ENCODE data around the gene LGALS3BP. TPM values are rescaled to one million over a fixed set of nuclear protein-coding genes. Genes with fewer than 3 reads are reported as not detected.

The LGALS3BP gene
- total and polyA plus RNA-seq, 2 of the 8 experiments (the other 6 are each of a cell fraction or from before 2014, with no cell fraction given) = 56.1 to 61.6 TPM

DNA sequence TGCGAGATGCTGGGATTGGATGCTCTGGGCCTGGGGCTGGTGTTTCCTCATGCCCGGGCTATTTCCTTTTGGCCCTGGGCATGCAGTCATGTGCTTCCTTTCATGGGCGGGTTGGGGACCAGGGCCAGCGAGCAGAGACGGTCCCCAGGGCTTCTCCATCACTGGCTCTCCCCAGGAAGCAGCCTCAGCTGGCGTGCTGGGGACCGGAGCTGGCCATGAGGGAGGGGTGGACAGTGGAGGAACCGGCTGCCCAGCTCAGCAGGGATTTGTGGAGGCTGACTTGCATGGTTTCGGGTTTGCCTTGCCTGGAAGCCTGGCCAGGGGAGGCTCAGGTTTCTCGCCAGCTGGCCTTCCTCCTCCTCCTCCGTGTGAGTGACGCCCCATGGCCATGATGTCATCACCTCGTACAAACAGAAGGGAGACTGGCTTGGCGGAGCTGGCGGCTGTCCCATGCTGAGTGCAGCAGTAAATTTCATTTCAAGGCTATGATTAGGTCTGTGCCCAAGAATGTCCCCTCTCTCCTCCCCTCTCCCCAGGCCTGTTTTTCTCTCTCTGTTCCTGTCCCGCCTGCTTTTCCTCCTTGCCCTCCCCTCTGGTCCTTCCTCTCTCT, 45.7 kb downstream of the LGALS3BP start:
- no peaks in the 10 kb centered on the region for H3K23me2 ChIP-seq (ENCODE audit: low read depth, low read length)
- WGBS, 2 experiments (ENCODE audit: extremely low coverage in 1 of 2, insufficient coverage in 1 of 2, insufficient read length in 1 of 2, insufficient replicate concordance in 2 of 2, low coverage in 1 of 2, low lambda C conversion rate in 2 of 2, missing lambda C conversion rate in 1 of 2) = 64% methylated on average over 16 of the region's 16 CpGs; no CpG with 5 or more reads in 1 of the 2 experiments
- DNase-seq (ENCODE audit: low read depth in 1 of 2, low spot score in 2 of 2) (peak in 1 of 2 experiments; percentile 63), FAIRE-seq (no peak)
- H3K56ac ChIP-seq (replicated peaks; ENCODE audit: insufficient read length, low read depth, low read length) = no peak overlapping the region
- peak overlapping the region; percentile 79 for H3K4ac ChIP-seq (replicated peaks; ENCODE audit: insufficient read length, low read depth, low read length)
- H3K18ac ChIP-seq (ENCODE audit: extremely low read depth, low read length) = no peak overlapping the region
- H2BK5ac ChIP-seq (ENCODE audit: low read depth, low read length) = no peak overlapping the region
- peak overlapping the region; percentile 5 to 21; a peak in 2 of 4 replicates for H3K4me2 ChIP-seq (ENCODE audit: insufficient read depth in 1 of 2, low read depth in 2 of 2, low read length in 2 of 2)
- ChIA-PET POLR2A (ENCODE audit: partially characterized antibody) (interaction anchor here (1.1 to 3.3 kb wide), 3 partner anchors 10 to 977 kb away, joined by 3 to 16 read pairs (median 4); partner anchors contain the start of gene TIMP2), CTCF (ENCODE audit: partially characterized antibody) (interaction anchor here (1.2 to 3.1 kb wide), 3 partner anchors 9 to 37 kb away, joined by 3 to 17 read pairs (median 4); no protein-coding TSS in a partner anchor)
- peaks cover 0 to 15% (median 8%) of the 10 kb centered on the region in 4 experiments; a peak in 5 of 7 replicates for H3K4me1 ChIP-seq (replicated peaks in 1 of 4; ENCODE audit: control insufficient read depth in 3 of 4, insufficient read depth in 4 of 4, low read length in 3 of 4)
- H4K5ac ChIP-seq (ENCODE audit: insufficient read length, low read depth, low read length) = no peak overlapping the region
- H2BK15ac ChIP-seq (ENCODE audit: low read length) = peak overlapping the region; percentile 61; the same call in 1 of the 2 replicates
- H2AK5ac ChIP-seq (ENCODE audit: low read depth, low read length) = no peak overlapping the region
- H4K91ac ChIP-seq (replicated peaks; ENCODE audit: insufficient read length, low read length) = peak overlapping the region; percentile 76
- no peaks in the 10 kb centered on the region for H3K79me2 ChIP-seq (ENCODE audit: control insufficient read depth in 1 of 2, insufficient read depth in 2 of 2, low read length in 2 of 2)
- no peak overlapping the region for H3K14ac ChIP-seq (ENCODE audit: insufficient read length)
- no peak overlapping the region for H3K27ac ChIP-seq (ENCODE audit: low read depth, low read length)
- no peak overlapping the region for H3K23ac ChIP-seq (ENCODE audit: insufficient read length)
- no peak overlapping the region for H2BK20ac ChIP-seq (ENCODE audit: low read length)
- no peaks in the 10 kb centered on the region for H4K20me1 ChIP-seq (replicated peaks in 1 of 2; ENCODE audit: control insufficient read depth in 1 of 2, insufficient read depth in 2 of 2, low read length in 2 of 2)
- H2AFZ ChIP-seq (ENCODE audit: low read length) = peak overlapping the region; percentile 16
- H3K27me3 ChIP-seq (replicated peaks in 1 of 4; ENCODE audit: control insufficient read depth in 3 of 4, extremely low read depth in 1 of 4, insufficient read depth in 3 of 4, low read length in 3 of 4) = no peaks in the 10 kb centered on the region; a peak in 1 of 7 replicates
- H3K9ac ChIP-seq (replicated peaks in 1 of 4; ENCODE audit: extremely low read depth in 1 of 4, low read depth in 3 of 4, low read length in 3 of 4) = no peak overlapping the region
- no peak overlapping the region for H3K4me3 ChIP-seq (ENCODE audit: extremely low read depth in 1 of 4, insufficient read depth in 2 of 4, low read depth in 3 of 4, low read length in 4 of 4)
- H2BK12ac ChIP-seq (ENCODE audit: low read depth, low read length) = 0 out of 2 replicates have a peak overlapping the region, but pooled peaks have one; percentile 50
- no peaks in the 10 kb centered on the region for H3K9me3 ChIP-seq (ENCODE audit: insufficient read depth in 2 of 2, low read depth in 1 of 2, low read length in 1 of 2)
- no peak overlapping the region for H2BK120ac ChIP-seq (replicated peaks; ENCODE audit: low read depth, low read length)
- no peaks in the 10 kb centered on the region for H3K36me3 ChIP-seq (ENCODE audit: control insufficient read depth in 2 of 4, insufficient read depth in 4 of 4, low read length in 3 of 4)
- peak overlapping the region; percentile 62 for H4K8ac ChIP-seq (ENCODE audit: extremely low read depth, insufficient read depth, low read length)
- no peaks in the 10 kb centered on the region for H3K79me1 ChIP-seq (ENCODE audit: low read depth, low read length)
- no peak for TF ChIP-seq TAF7 (optimal IDR thresholded peaks at IDR 0.05; ENCODE audit: borderline replicate concordance, low read depth, low read length)
- TF ChIP-seq POLR2A (IDR thresholded peaks at IDR 0.05; ENCODE audit: control extremely low read depth in 1 of 2, low read depth in 2 of 2, low read length in 2 of 2) = 0 out of 3 replicates have a peak, but pooled peaks of 1 of the 2 experiments have one; percentile 29
- TF ChIP-seq, protein P1, sequence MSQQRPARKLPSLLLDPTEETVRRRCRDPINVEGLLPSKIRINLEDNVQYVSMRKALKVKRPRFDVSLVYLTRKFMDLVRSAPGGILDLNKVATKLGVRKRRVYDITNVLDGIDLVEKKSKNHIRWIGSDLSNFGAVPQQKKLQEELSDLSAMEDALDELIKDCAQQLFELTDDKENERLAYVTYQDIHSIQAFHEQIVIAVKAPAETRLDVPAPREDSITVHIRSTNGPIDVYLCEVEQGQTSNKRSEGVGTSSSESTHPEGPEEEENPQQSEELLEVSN (IDR thresholded peaks at IDR 0.05) = no peak
- 0 out of 2 replicates have a peak, but pooled peaks have one; percentile 9 for TF ChIP-seq TCF12 (IDR thresholded peaks at IDR 0.05; ENCODE audit: low read depth, low read length)

All from H1 (cell line).